ENCODE data around the gene CNTN2.

The CNTN2 gene

DNA sequence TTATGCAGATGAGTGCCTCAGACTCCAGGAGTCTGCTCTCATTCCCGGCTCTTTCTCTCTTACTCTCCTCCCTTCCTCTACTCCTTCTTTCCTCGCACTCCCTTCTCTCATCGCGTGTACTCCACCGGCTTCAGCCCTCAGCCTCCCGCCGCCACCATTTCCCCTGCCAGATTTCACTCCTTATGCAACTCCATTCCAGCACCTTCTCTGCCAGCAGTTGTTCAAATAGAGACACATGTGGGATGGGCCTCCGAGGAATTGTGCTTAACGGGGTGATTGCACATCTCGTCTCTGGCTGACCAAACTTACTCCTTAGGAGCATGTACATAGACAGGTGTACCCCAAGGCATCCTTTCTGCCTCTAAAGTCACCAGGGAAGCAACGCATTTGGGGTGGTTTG lies 2.1 kb downstream of the CNTN2 start:
- Histone ChIP-seq H3K4me1 (peaks cover 5% of the 10 kb centered on the region; the same call in 1 of the 2 replicates), H3K27me3 (peaks cover 3% of the 10 kb centered on the region; the same call in 1 of the 2 replicates), H3K36me3 (no peaks in the 10 kb centered on the region), H3K9me3 (no peaks in the 10 kb centered on the region), H3K4me3 (ENCODE audit: low read depth, low read length) (no peak overlapping the region)
- no peak for DNase-seq
- TF ChIP-seq, protein P1, sequence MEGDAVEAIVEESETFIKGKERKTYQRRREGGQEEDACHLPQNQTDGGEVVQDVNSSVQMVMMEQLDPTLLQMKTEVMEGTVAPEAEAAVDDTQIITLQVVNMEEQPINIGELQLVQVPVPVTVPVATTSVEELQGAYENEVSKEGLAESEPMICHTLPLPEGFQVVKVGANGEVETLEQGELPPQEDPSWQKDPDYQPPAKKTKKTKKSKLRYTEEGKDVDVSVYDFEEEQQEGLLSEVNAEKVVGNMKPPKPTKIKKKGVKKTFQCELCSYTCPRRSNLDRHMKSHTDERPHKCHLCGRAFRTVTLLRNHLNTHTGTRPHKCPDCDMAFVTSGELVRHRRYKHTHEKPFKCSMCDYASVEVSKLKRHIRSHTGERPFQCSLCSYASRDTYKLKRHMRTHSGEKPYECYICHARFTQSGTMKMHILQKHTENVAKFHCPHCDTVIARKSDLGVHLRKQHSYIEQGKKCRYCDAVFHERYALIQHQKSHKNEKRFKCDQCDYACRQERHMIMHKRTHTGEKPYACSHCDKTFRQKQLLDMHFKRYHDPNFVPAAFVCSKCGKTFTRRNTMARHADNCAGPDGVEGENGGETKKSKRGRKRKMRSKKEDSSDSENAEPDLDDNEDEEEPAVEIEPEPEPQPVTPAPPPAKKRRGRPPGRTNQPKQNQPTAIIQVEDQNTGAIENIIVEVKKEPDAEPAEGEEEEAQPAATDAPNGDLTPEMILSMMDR (IDR thresholded peaks at IDR 0.05; ENCODE audit: low read depth, low read length): no peak

DNA sequence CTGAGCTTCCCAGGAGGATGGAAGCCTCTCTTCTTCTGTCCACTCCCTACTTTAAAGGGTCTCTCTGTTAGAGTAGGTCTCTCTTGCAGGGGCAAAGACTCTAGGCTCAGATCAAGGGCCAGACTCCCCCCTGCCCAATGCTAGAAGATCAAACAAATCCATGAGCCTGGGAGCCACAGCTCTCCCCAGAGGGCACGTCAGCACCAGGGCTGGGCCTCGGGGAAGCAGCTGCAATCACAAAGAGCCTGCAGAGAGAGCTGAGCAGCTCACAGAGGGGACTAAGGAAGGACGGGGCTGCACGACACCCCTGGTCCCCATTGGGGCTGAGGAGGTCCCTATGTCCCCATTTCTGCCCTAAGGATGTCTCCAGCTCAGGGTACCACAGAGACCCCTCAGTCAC lies 3.9 kb downstream of the CNTN2 start:
- TF ChIP-seq, protein P1 (IDR thresholded peaks at IDR 0.05; ENCODE audit: low read depth, low read length): no peak
- H3K4me3 ChIP-seq (ENCODE audit: low read depth, low read length): no peak overlapping the region
- no peaks in the 10 kb centered on the region for H3K36me3 ChIP-seq
- H3K27me3 ChIP-seq: peaks cover 3% of the 10 kb centered on the region; the same call in 1 of the 2 replicates
- no peak for DNase-seq
- no peaks in the 10 kb centered on the region for H3K9me3 ChIP-seq
- peaks cover 5% of the 10 kb centered on the region; the same call in 1 of the 2 replicates for H3K4me1 ChIP-seq

DNA sequence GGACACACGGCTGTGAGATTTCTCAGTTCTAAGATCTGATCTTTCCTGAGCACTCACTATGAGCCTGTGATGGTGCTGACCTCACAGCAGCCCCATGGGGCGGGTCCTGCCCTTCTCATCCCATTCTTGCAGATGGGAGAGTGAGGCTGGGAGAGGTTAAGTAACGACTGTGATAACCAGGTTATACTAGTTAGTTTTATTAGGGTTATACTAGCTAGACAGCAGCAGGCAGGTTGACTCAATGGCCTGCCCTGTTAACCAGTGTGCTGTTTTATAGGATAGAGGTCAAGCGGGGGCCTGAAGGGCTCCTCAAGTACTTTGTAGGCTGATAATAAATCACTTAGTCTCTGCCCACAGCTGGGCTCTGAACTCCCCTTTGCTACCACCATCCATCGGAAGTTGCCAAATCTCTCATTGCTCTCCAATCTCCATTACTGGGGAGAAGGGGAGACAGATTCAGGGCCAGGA lies 4.8 kb downstream of the CNTN2 start:
- no peak for DNase-seq
- Histone ChIP-seq H3K36me3 (no peaks in the 10 kb centered on the region), H3K4me3 (ENCODE audit: low read depth, low read length) (no peak overlapping the region), H3K27me3 (no peaks in the 10 kb centered on the region), H3K4me1 (no peaks in the 10 kb centered on the region), H3K9me3 (no peaks in the 10 kb centered on the region)
- TF ChIP-seq, protein P1 (IDR thresholded peaks at IDR 0.05; ENCODE audit: low read depth, low read length): no peak

DNA sequence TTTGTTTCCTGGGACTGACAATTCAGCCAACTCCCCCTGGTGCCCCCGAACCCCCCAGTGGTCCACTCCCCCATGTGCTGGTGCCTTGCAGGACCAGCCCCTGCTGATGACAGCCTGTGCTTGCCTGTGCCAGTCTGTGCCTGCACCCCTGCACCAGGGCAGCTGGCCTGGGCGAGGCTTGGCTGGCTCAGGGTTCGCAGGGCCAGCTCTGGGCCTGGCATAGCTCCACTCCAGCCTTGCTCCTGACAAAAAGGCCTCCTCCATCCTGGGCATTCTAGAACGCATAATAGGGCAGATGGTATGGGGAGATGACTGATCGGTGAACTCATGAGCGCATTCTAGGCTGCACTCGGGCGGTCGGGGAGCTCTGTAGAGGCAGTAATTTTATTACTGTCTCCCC lies 5.4 kb downstream of the CNTN2 start:
- Histone ChIP-seq H3K27me3 (no peaks in the 10 kb centered on the region), H3K4me3 (ENCODE audit: low read depth, low read length) (no peak overlapping the region)

DNA sequence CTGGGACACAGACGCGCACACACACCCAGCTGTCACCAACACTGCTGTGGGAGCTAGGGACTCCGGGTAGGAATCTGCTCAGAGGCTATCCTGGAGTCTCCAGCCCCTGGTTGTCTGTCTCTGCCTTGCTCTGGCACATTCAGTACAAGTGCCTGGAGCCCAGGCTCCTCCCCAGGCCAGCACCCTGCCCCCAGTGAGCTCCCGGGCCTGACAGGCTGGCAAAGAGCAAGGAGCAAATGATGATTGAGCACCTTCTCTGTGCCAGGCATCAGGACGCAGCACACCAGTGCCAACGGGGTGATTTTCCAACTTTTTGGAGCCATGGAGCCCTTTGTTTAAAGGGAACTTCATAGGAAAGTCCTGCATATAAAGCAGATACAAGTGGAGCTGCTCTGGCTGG lies 6.5 kb downstream of the CNTN2 start:
- TF ChIP-seq, protein P1 (IDR thresholded peaks at IDR 0.05; ENCODE audit: low read depth, low read length): no peak
- DNase-seq: no peak
- no peaks in the 10 kb centered on the region for H3K27me3 ChIP-seq
- H3K4me3 ChIP-seq (ENCODE audit: low read depth, low read length): no peak overlapping the region
- H3K36me3 ChIP-seq: no peaks in the 10 kb centered on the region
- H3K9me3 ChIP-seq: no peaks in the 10 kb centered on the region
- H3K4me1 ChIP-seq: no peaks in the 10 kb centered on the region

More for the DNA sequence above, 5.4 kb downstream of the CNTN2 start:
- Histone ChIP-seq H3K9me3 (no peaks in the 10 kb centered on the region), H3K4me1 (no peaks in the 10 kb centered on the region), H3K36me3 (no peaks in the 10 kb centered on the region)
- TF ChIP-seq, protein P1 (IDR thresholded peaks at IDR 0.05; ENCODE audit: low read depth, low read length): no peak
- no peak for DNase-seq

DNA sequence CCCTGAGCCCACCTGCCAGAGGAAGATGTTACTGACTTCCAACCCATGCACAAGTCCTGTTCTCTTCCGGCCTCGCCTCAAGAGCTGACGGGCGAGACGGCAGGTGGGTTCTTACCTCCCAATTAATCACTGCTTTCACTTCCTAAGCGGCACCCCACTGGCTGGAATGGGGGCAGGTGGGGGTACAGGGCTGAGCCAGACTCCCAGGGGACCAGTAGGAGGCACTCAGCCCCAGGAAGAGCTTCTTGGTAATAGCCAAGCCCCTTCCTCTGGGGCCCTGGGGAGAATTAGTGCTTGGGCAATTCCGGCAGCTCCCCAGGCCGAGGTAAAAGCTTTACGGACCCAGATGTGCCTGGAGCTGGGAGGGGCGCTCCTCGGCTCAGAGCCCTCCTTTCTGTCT lies 9.7 kb downstream of the CNTN2 start:
- Histone ChIP-seq H3K27me3 (no peaks in the 10 kb centered on the region), H3K9me3 (no peaks in the 10 kb centered on the region), H3K4me1 (no peaks in the 10 kb centered on the region), H3K4me3 (ENCODE audit: low read depth, low read length) (no peak overlapping the region), H3K36me3 (no peaks in the 10 kb centered on the region)
- TF ChIP-seq, protein P1 (IDR thresholded peaks at IDR 0.05; ENCODE audit: low read depth, low read length): no peak
- DNase-seq: no peak
